Right cardiac atrium (tissue), 5 donors: ENCODE data around the gene CATSPER3. TPM values are rescaled to one million over a fixed set of nuclear protein-coding genes. Genes with fewer than 3 reads are reported as not detected.

Experiments
- ATAC-seq, 2 donors: fragments of 200-7000 bp; cut with Tn5 transposase; one replicate each; pipeline versions ENCODE4 v1.8.0 to v1.9.1; 2020; ENCODE audit warnings: moderate library complexity in 2 of 2, mild to moderate bottlenecking in 1 of 2
- DNase-seq, 3 donors: peaks; one replicate each; pipeline ENCODE4 v3.0.0-alpha.2; 2020
- H3K27ac ChIP-seq: one replicate; pipeline ENCODE4 v1.5.1; 2013; ENCODE audit warnings: mild to moderate bottlenecking, low read length, control low read depth, moderate library complexity
- H3K27me3 ChIP-seq: one replicate; pipeline ENCODE4 v1.6.1; 2013; ENCODE audit not compliant: control insufficient read depth, insufficient read depth
- H3K4me1 ChIP-seq: one replicate; pipeline ENCODE4 v1.6.1; 2013; ENCODE audit warnings: low read length; ENCODE audit not compliant: control insufficient read depth, insufficient read depth
- H3K4me3 ChIP-seq: one replicate; pipeline ENCODE4 v1.5.1; 2013; ENCODE audit warnings: low read length, control low read depth
- H3K9me3 ChIP-seq: one replicate; pipeline ENCODE4 v1.6.1; 2013; ENCODE audit warnings: low read length; ENCODE audit not compliant: control insufficient read depth
- WGBS: extraction: QIAGEN DNeasy Blood & Tissue Kit; methylation state at CpG from one replicate; pipeline ENCODE4 v1.1.7; 2013; 5-methylcytosine and 5-hydroxymethylcytosine counted together
- intact Hi-C, 4 donors: fragments of 100-400 bp; cut with DNase I; formaldehyde crosslinking; loops; one replicate each; pipeline versions ENCODE4 v1.11.0 to v1.14.0; 2022 to 2023
- polyA plus RNA-seq: library from polyadenylated mRNA; stranded (reverse); fragments of 200-250 nt; gene quantifications from one replicate; pipeline ENCODE4 v1.2.3, GENCODE V29; 2013
- total RNA-seq, 4 donors: library from RNA; stranded (reverse); fragmentation: NEBNext Ultra II Directional; extraction: Animal tissue kit (Norgen Biotek cat#: 25700); gene quantifications; one replicate each; pipeline ENCODE4 v1.2.1, GENCODE V29; 2021
- donor health status: healthy with polysubstance abuse.
- donor health status: DM: no; HTN: yes; CAD: no.
- donor health status: DM: no; HTN: no; CAD: no.
- donor health status: DM: no; HTN: yes; CAD: no; lungs with severe emphysema.
- donor health status: DM: yes; HTN: yes; CAD: no.

Gene CATSPER3
- total and polyA plus RNA-seq, 5 donors, result 0.25 to 0.59 (median 0.54) TPM

- Histone ChIP-seq H3K27me3 (no peaks in the 10 kb centered on the region), H3K4me1 (peaks cover 2% of the 10 kb centered on the region), H3K4me3 (peak overlapping the region; percentile 46), H3K9me3 (no peaks in the 10 kb centered on the region), H3K27ac (no peak overlapping the region)
- no peak for ATAC-seq
- DNase-seq, result peak in 1 of 3 donors; percentile 45
- intact Hi-C loops, result no loop called here
- 2% methylated on average over 89 of the region's 89 CpGs for WGBS
Measured at GRCh38 chr5:135032999-135033861, 65.5 kb downstream of the CATSPER3 start.

GRCh38 chr5:135033901-135034235 is 66.2 kb downstream of the CATSPER3 start, which contains the start of gene PITX1:
Gene PITX1 (minus strand): TSS chr5:135034228. CDS start chr5:135033881, 347 bp downstream.
- H3K27me3 ChIP-seq, result no peaks in the 10 kb centered on the region
- no peaks in the 10 kb centered on the region for H3K9me3 ChIP-seq
- intact Hi-C loops, result no loop called here
- DNase-seq (peak in 1 of 3 donors; percentile 21), ATAC-seq (no peak)
- peak within 1 kb of the TSS; percentile 46 for H3K4me3 ChIP-seq
- H3K27ac ChIP-seq, result no peak within 1 kb of the TSS
- peaks cover 2% of the 10 kb centered on the region for H3K4me1 ChIP-seq
- under 1% methylated on average over 49 of the region's 49 CpGs for WGBS

GRCh38 chr5:135034236-135034962 is 66.7 kb downstream of the CATSPER3 start:
- DNase-seq, result peak in 1 of 3 donors; percentile 41
- peak overlapping the region; percentile 46 for H3K4me3 ChIP-seq
- no peaks in the 10 kb centered on the region for H3K9me3 ChIP-seq
- WGBS, result 10% methylated on average over 61 of the region's 65 CpGs
- intact Hi-C loops, result no loop called here
- ATAC-seq, result no peak
- no peaks in the 10 kb centered on the region for H3K27me3 ChIP-seq
- no peak overlapping the region for H3K27ac ChIP-seq
- H3K4me1 ChIP-seq, result peaks cover 2% of the 10 kb centered on the region

- Histone ChIP-seq H3K4me1 (peaks cover 2% of the 10 kb centered on the region), H3K27me3 (no peaks in the 10 kb centered on the region), H3K4me3 (no peak overlapping the region), H3K27ac (no peak overlapping the region), H3K9me3 (no peaks in the 10 kb centered on the region)
- WGBS, result 69% methylated on average over 14 of the region's 14 CpGs
- no peak for DNase-seq
- ATAC-seq, result no peak
- intact Hi-C loops, result no loop called here
Measured at GRCh38 chr5:135034963-135035677, 67.4 kb downstream of the CATSPER3 start.

GRCh38 chr5:135035678-135036030 is 67.9 kb downstream of the CATSPER3 start:
- H3K9me3 ChIP-seq, result no peaks in the 10 kb centered on the region
- peaks cover 2% of the 10 kb centered on the region for H3K4me1 ChIP-seq
- 57% methylated on average over 6 of the region's 6 CpGs for WGBS
- DNase-seq (no peak), ATAC-seq (no peak)
- intact Hi-C loops, result no loop called here
- no peaks in the 10 kb centered on the region for H3K27me3 ChIP-seq
- H3K4me3 ChIP-seq, result no peak overlapping the region
- H3K27ac ChIP-seq, result no peak overlapping the region

GRCh38 chr5:135036405-135036804 is 68.7 kb downstream of the CATSPER3 start:
- H3K4me3 ChIP-seq, result no peak overlapping the region
- H3K4me1 ChIP-seq, result no peaks in the 10 kb centered on the region
- no peaks in the 10 kb centered on the region for H3K9me3 ChIP-seq
- ATAC-seq (no peak), DNase-seq (no peak)
- WGBS, result 57% methylated on average over 4 of the region's 4 CpGs
- H3K27ac ChIP-seq, result no peak overlapping the region
- intact Hi-C loops, result no loop called here
- H3K27me3 ChIP-seq, result no peaks in the 10 kb centered on the region

GRCh38 chr5:135037519-135038204 is 70.0 kb downstream of the CATSPER3 start:
- Histone ChIP-seq H3K4me1 (no peaks in the 10 kb centered on the region), H3K4me3 (no peak overlapping the region)

GRCh38 chr5:135038205-135038812 is 70.6 kb downstream of the CATSPER3 start:
- no peaks in the 10 kb centered on the region for H3K4me1 ChIP-seq
- no peak overlapping the region for H3K27ac ChIP-seq
- no peak for DNase-seq
- peaks cover 3% of the 10 kb centered on the region for H3K27me3 ChIP-seq
- ATAC-seq, result no peak
- no peaks in the 10 kb centered on the region for H3K9me3 ChIP-seq
- WGBS, result 15% methylated on average over 20 of the region's 20 CpGs
- H3K4me3 ChIP-seq, result no peak overlapping the region
- intact Hi-C loops, result no loop called here

More at GRCh38 chr5:135037519-135038204, 70.0 kb downstream of the CATSPER3 start:
- Histone ChIP-seq H3K27ac (no peak overlapping the region), H3K27me3 (no peaks in the 10 kb centered on the region), H3K9me3 (no peaks in the 10 kb centered on the region)
- ATAC-seq (no peak), DNase-seq (peak in 1 of 3 donors; percentile 16)
- intact Hi-C loops, result no loop called here
- WGBS, result 17% methylated on average over 11 of the region's 11 CpGs

GRCh38 chr5:135038813-135039270 is 71.1 kb downstream of the CATSPER3 start:
- no peaks in the 10 kb centered on the region for H3K9me3 ChIP-seq
- peaks cover 3% of the 10 kb centered on the region for H3K27me3 ChIP-seq
- no peaks in the 10 kb centered on the region for H3K4me1 ChIP-seq
- H3K4me3 ChIP-seq, result no peak overlapping the region
- peak in 1 of 3 donors; percentile 57 for DNase-seq
- ATAC-seq, result no peak
- WGBS, result 4% methylated on average over 42 of the region's 42 CpGs
- H3K27ac ChIP-seq, result no peak overlapping the region
- intact Hi-C loops, result no loop called here
